Stimulated activated CD4-positive, alpha-beta T cell treated with anti-CD3 and anti-CD28 coated beads, Interleukin-4, amount 100 ng/mL, for 48 hours (primary cell): ENCODE measurements around the gene CFAP251.
"Not testable (repeated sequence)": the region's sequence is repeated elsewhere in the genome, so short reads cannot be mapped to it uniquely, and the experiment has no call there.

ENCODE experiments used
- DNase-seq, 2 donors: peaks; one replicate each; pipeline ENCODE4 v3.0.0-alpha.2; 2020; ENCODE audit warnings: low read depth in 2 of 2

CFAP251 gene

GRCh38 chr12:121974026-121974985, 55.9 kb downstream of the CFAP251 start:
- DNase-seq, result no peak

GRCh38 chr12:121975021-121975420, 56.6 kb downstream of the CFAP251 start:
- DNase-seq, result no peak

- no peak for DNase-seq
Observed at GRCh38 chr12:121976950-121977349, 58.6 kb downstream of the CFAP251 start.

- peak in 1 of 2 donors; percentile 9 for DNase-seq
Observed at GRCh38 chr12:121980191-121980891, 61.9 kb downstream of the CFAP251 start.

GRCh38 chr12:121980892-121981272, 62.5 kb downstream of the CFAP251 start:
- no peak for DNase-seq

- DNase-seq, result no peak
Observed at GRCh38 chr12:121981456-121981855, 63.1 kb downstream of the CFAP251 start.

- no peak for DNase-seq
Observed at GRCh38 chr12:121982950-121983349, 64.6 kb downstream of the CFAP251 start.

GRCh38 chr12:121983536-121984210, 65.3 kb downstream of the CFAP251 start:
- no peak for DNase-seq

GRCh38 chr12:121986489-121987245, 68.3 kb downstream of the CFAP251 start:
- DNase-seq, result no peak

GRCh38 chr12:121988519-121988918, 70.1 kb downstream of the CFAP251 start:
- not testable (repeated sequence) for DNase-seq

- DNase-seq, result no peak
Observed at GRCh38 chr12:121989276-121990113, 71.1 kb downstream of the CFAP251 start.

GRCh38 chr12:121990114-121990647, 71.8 kb downstream of the CFAP251 start:
- no peak for DNase-seq

GRCh38 chr12:121990692-121991603, 72.6 kb downstream of the CFAP251 start:
- DNase-seq, result peak in 1 of 2 donors; percentile 30

- DNase-seq, result peak; percentile 40 to 60
Observed at GRCh38 chr12:121992059-121992879, 73.9 kb downstream of the CFAP251 start.

GRCh38 chr12:121996050-121996944, 77.9 kb downstream of the CFAP251 start:
- DNase-seq, result no peak

- no peak for DNase-seq
Observed at GRCh38 chr12:121996945-121997612, 78.7 kb downstream of the CFAP251 start.
